ENCODE measurements around the gene ATP9B. TPM values are rescaled to one million over a fixed set of nuclear protein-coding genes. Genes with fewer than 3 reads are reported as not detected.
A peak's percentile ranks its signal among the peaks of the same experiment; 100 is the strongest.

ATP9B gene
- total RNA-seq, 2 donors from 2014 or later: 15.4 to 17.6 TPM

DNA sequence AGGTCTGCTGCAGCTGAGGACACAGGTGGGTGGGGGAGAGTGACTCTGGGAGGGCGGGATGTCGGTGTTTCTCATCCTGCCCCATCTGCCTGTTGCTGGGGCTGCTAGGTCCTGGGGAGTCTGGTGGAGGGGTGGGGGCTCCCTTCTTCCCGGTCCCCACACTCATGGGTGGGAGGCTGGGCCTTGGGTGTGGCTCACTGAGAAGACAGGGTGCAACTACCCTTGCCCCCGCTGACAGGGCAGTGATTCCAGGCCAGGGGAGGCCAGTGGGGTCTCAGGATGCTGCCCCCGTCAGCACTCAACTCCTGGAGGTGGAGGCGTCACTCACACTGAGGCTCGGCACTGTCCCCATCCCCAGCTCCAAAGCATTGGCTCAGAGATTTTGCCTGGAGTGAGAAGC, 318.8 kb downstream of the ATP9B start:
- H3K4me1 ChIP-seq: peaks cover 0 to 6% of the 10 kb centered on the region in 2 donors
- TF ChIP-seq, protein P1, sequence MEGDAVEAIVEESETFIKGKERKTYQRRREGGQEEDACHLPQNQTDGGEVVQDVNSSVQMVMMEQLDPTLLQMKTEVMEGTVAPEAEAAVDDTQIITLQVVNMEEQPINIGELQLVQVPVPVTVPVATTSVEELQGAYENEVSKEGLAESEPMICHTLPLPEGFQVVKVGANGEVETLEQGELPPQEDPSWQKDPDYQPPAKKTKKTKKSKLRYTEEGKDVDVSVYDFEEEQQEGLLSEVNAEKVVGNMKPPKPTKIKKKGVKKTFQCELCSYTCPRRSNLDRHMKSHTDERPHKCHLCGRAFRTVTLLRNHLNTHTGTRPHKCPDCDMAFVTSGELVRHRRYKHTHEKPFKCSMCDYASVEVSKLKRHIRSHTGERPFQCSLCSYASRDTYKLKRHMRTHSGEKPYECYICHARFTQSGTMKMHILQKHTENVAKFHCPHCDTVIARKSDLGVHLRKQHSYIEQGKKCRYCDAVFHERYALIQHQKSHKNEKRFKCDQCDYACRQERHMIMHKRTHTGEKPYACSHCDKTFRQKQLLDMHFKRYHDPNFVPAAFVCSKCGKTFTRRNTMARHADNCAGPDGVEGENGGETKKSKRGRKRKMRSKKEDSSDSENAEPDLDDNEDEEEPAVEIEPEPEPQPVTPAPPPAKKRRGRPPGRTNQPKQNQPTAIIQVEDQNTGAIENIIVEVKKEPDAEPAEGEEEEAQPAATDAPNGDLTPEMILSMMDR (IDR thresholded peaks at IDR 0.05): no peak
- DNase-seq (ENCODE audit: low spot score): no peak
- no peak overlapping the region for H3K27ac ChIP-seq
- no peaks in the 10 kb centered on the region for H3K27me3 ChIP-seq
- H3K36me3 ChIP-seq: no peaks in the 10 kb centered on the region
- H3K4me3 ChIP-seq: no peak overlapping the region
- no peaks in the 10 kb centered on the region for H3K9me3 ChIP-seq

DNA sequence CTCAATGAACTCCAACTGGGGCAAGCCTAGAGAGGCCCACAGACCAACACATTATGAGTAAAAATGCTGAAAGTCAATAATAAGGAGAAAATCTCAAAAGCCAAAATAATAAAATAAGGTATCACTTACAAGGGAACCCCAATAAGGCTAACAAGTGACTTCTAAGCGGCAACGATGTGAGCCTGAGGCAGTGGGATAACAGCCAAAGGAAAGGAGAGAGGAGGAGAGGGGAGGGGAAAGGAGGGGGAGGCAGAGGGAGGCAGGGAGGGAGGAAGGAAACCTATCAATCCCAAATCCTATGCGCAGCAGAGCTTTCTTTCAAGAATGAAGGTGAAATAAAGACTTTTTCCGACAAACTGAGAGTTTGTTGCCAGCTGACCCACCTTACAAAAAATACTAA, 320.5 kb downstream of the ATP9B start:
- no peak for DNase-seq (ENCODE audit: low spot score)
- Histone ChIP-seq H3K27me3 (no peaks in the 10 kb centered on the region), H3K27ac (no peak overlapping the region), H3K4me1 (peaks cover 0 to 19% of the 10 kb centered on the region in 2 donors), H3K9me3 (no peaks in the 10 kb centered on the region), H3K36me3 (no peaks in the 10 kb centered on the region), H3K4me3 (no peak overlapping the region)
- TF ChIP-seq, protein P1 (IDR thresholded peaks at IDR 0.05): no peak

DNA sequence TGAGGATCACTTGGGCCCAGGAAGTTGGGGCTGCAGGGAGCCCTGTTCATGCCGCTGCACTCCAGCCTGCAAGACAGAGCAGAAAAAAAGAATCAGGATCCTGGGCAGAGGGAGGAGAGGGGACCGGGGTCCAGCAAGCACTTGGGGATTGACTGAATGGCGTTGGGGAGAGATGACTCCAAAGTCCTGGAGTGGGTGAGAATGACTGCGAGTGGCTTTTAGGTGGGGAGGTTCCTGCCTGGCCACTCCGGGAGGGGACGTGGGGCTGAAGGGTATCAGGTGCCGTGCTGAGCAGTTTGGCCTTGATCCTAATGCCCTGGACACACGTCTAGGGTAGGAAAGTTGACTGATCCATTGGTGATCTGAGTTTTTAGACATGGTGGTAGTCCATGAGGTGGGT, 323.0 kb downstream of the ATP9B start:
- TF ChIP-seq, protein P1 (IDR thresholded peaks at IDR 0.05): no peak
- Histone ChIP-seq H3K4me3 (no peak overlapping the region), H3K27me3 (no peaks in the 10 kb centered on the region), H3K36me3 (no peaks in the 10 kb centered on the region), H3K9me3 (no peaks in the 10 kb centered on the region), H3K4me1 (peaks cover 0 to 33% of the 10 kb centered on the region in 2 donors), H3K27ac (no peak overlapping the region)
- no peak for DNase-seq (ENCODE audit: low spot score)

DNA sequence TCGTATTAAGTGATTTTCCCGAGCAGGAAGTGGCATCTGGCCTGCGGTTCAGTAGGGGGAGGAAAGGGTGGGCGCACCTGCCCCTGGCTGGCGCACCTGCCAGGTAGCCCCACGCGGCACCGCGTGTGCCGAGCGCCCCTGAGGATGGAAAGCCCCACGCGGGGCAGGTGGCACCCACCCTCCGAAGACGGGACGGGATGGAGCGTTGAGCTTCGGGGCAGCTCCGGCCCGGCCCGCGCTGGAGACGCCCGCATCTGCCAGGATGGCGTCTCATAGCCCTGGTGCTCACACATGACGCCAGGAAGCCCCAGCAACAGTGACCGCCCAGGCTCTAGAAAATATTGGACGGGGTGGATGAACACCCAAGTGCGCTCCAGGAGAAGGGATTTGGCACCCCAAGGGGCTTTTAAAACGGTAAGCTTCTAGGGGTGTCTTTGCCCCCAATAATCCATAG, 324.0 kb downstream of the ATP9B start:
- Histone ChIP-seq H3K27ac (peak overlapping the region; percentile 95 to 96), H3K9me3 (no peaks in the 10 kb centered on the region), H3K4me3 (peak overlapping the region; percentile 43 to 71), H3K4me1 (peaks cover 0 to 33% of the 10 kb centered on the region in 2 donors), H3K36me3 (no peaks in the 10 kb centered on the region), H3K27me3 (no peaks in the 10 kb centered on the region)
- TF ChIP-seq, protein P1 (IDR thresholded peaks at IDR 0.05): no peak
- peak; percentile 66 for DNase-seq (ENCODE audit: low spot score)

DNA sequence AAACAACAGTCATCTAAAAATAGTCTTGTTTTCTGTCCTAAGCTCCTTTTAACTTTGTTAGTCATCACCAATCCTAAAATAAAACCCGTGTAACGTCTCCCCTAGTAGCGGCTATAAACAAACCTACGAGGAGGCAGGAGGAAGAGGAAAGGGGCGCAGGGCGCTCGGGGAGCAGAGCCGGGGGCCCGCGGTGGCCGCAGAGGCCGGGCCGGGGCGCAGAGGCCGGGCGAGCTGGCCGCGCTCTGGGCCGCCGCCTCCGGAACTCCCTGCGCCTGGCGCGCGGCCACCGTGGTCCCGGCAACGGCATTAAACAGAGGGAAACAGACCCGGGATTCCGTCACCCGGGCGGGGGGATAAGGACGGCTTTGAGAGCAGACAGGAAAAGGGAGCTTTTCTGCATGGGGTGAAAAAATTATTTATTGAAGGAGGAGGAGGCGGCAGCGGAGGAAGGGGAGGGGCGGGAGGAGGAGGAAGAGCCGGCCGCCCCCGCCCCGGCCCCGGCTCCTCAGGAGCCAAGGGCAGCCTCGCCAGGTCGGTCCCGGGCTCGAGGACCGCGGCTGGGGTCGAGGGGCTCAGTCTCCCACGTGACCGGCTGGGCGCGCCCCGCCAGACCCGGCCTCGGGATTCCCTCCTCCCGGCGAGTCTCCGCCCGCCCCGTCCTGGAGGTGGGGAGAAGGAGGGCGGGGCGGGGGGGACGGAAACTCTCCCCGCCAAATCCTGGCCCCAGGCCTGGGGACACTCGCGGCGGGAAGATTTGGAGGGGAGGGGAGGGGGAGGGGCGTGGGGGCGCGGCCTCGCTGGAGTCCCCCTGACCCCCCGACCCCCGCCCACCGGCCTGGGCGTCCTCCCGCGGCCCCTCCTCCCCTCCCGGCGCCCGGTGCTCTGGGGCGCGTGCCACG, 324.7 kb downstream of the ATP9B start:
- TF ChIP-seq, protein P1 (IDR thresholded peaks at IDR 0.05): no peak
- peak; percentile 96 for DNase-seq (ENCODE audit: low spot score)
- Histone ChIP-seq H3K27ac (peak overlapping the region; percentile 95 to 96), H3K4me1 (peaks cover 0 to 33% of the 10 kb centered on the region in 2 donors), H3K27me3 (no peaks in the 10 kb centered on the region), H3K4me3 (peak overlapping the region; percentile 43 to 71), H3K9me3 (no peaks in the 10 kb centered on the region), H3K36me3 (no peaks in the 10 kb centered on the region)

Data from right atrium auricular region (tissue), 2 donors.